Measurements from ENCODE around the gene PLIN1.

Gene PLIN1

GRCh38 chr15:89656116-89656815, 22.9 kb downstream of the PLIN1 start:
- ChIA-PET POLR2A (interaction anchor here (0.8 to 1.2 kb wide), 2 partner anchors 10 to 81 kb away, joined by 4 read pairs; partner anchors contain the start of gene TICRR), CTCF (interaction anchor here (3.4 kb wide), 1 partner anchor 9 kb away, joined by 12 read pairs; no protein-coding TSS in a partner anchor)
- no peak for TF ChIP-seq BHLHE40 (IDR thresholded peaks at IDR 0.05; ENCODE audit: borderline replicate concordance)
- TF ChIP-seq ARNT (IDR thresholded peaks at IDR 0.05): no peak
- no peak for TF ChIP-seq ELF4 (IDR thresholded peaks at IDR 0.05)
- TF ChIP-seq FOXM1 (IDR thresholded peaks at IDR 0.05; ENCODE audit: borderline replicate concordance): no peak
- no peak for TF ChIP-seq LEF1 (IDR thresholded peaks at IDR 0.05; ENCODE audit: borderline replicate concordance)
- TF ChIP-seq SP1 (IDR thresholded peaks at IDR 0.05): no peak
- no peak for TF ChIP-seq PKNOX1 (IDR thresholded peaks at IDR 0.05)
- no peak for TF ChIP-seq CTBP1 (IDR thresholded peaks at IDR 0.05; ENCODE audit: borderline replicate concordance)
- TF ChIP-seq TARDBP (IDR thresholded peaks at IDR 0.05): no peak
- TF ChIP-seq HDGF (IDR thresholded peaks at IDR 0.05; ENCODE audit: borderline replicate concordance): no peak
- no peak for DNase-seq (ENCODE audit: extremely low spot score)

GRCh38 chr15:89654847-89655805, 24.0 kb downstream of the PLIN1 start, which contains the start of gene KIF7:
Gene KIF7 (minus strand): TSS chr15:89655467. CDS start chr15:89652930, 2,537 bp downstream.
- TF ChIP-seq SUZ12 (IDR thresholded peaks at IDR 0.05): no peak
- no peak for TF ChIP-seq SP1 (IDR thresholded peaks at IDR 0.05)
- no peak for TF ChIP-seq NFRKB (IDR thresholded peaks at IDR 0.05)
- TF ChIP-seq CTBP1 (IDR thresholded peaks at IDR 0.05; ENCODE audit: borderline replicate concordance): no peak
- TF ChIP-seq FOXM1 (IDR thresholded peaks at IDR 0.05; ENCODE audit: borderline replicate concordance): peak; percentile 50; the same call in 1 of the 2 replicates
- no peak for TF ChIP-seq FOXK2 (IDR thresholded peaks at IDR 0.05)
- no peak for TF ChIP-seq TARDBP (IDR thresholded peaks at IDR 0.05)
- no peak for TF ChIP-seq FOXA1 (IDR thresholded peaks at IDR 0.05)
- no peak for TF ChIP-seq ARNT (IDR thresholded peaks at IDR 0.05)
- TF ChIP-seq HDGF (IDR thresholded peaks at IDR 0.05; ENCODE audit: borderline replicate concordance): no peak
- TF ChIP-seq ZNF384 (IDR thresholded peaks at IDR 0.05): no peak
- peak; percentile 42; the same call in 1 of the 2 replicates for TF ChIP-seq L3MBTL2 (conservative IDR thresholded peaks at IDR 0.05)
- TF ChIP-seq PKNOX1 (IDR thresholded peaks at IDR 0.05): peak; percentile 63
- no peak for TF ChIP-seq BHLHE40 (IDR thresholded peaks at IDR 0.05; ENCODE audit: borderline replicate concordance)
- TF ChIP-seq ELF4 (IDR thresholded peaks at IDR 0.05): no peak
- no peak for TF ChIP-seq LEF1 (IDR thresholded peaks at IDR 0.05; ENCODE audit: borderline replicate concordance)
- CTCF ChIA-PET: interaction anchor here (0.5 kb wide), 1 partner anchor 315 kb away, joined by 6 read pairs; no protein-coding TSS in a partner anchor
- peak; percentile 92 for DNase-seq (ENCODE audit: extremely low spot score)
- POLR2A ChIA-PET: interaction anchor here (1.3 to 1.6 kb wide), 2 partner anchors 10 to 13 kb away, joined by 4 to 5 read pairs; no protein-coding TSS in a partner anchor

GRCh38 chr15:89654301-89654761, 24.8 kb downstream of the PLIN1 start:
- DNase-seq (ENCODE audit: extremely low spot score): no peak
- CTCF ChIA-PET: interaction anchor here (0.5 kb wide), 1 partner anchor 316 kb away, joined by 6 read pairs; no protein-coding TSS in a partner anchor
- TF ChIP-seq ELF4 (IDR thresholded peaks at IDR 0.05): no peak
- TF ChIP-seq FOXK2 (IDR thresholded peaks at IDR 0.05): no peak
- TF ChIP-seq NFRKB (IDR thresholded peaks at IDR 0.05): no peak
- POLR2A ChIA-PET: interaction anchor here (1.3 to 1.6 kb wide), 2 partner anchors 11 to 14 kb away, joined by 4 to 5 read pairs; no protein-coding TSS in a partner anchor

GRCh38 chr15:89653578-89653977, 25.6 kb downstream of the PLIN1 start:
- ChIA-PET CTCF (no interaction called here), POLR2A (no interaction called here)
- TF ChIP-seq TARDBP (IDR thresholded peaks at IDR 0.05) (no peak), SP1 (IDR thresholded peaks at IDR 0.05) (no peak), FOXM1 (IDR thresholded peaks at IDR 0.05; ENCODE audit: borderline replicate concordance) (no peak), PKNOX1 (IDR thresholded peaks at IDR 0.05) (no peak), LEF1 (IDR thresholded peaks at IDR 0.05; ENCODE audit: borderline replicate concordance) (no peak), HDGF (IDR thresholded peaks at IDR 0.05; ENCODE audit: borderline replicate concordance) (no peak), L3MBTL2 (conservative IDR thresholded peaks at IDR 0.05) (no peak), SUZ12 (IDR thresholded peaks at IDR 0.05) (no peak), FOXA1 (IDR thresholded peaks at IDR 0.05) (no peak), ELF4 (IDR thresholded peaks at IDR 0.05) (no peak), CTBP1 (IDR thresholded peaks at IDR 0.05; ENCODE audit: borderline replicate concordance) (no peak), FOXK2 (IDR thresholded peaks at IDR 0.05) (no peak), BHLHE40 (IDR thresholded peaks at IDR 0.05; ENCODE audit: borderline replicate concordance) (no peak), NFRKB (IDR thresholded peaks at IDR 0.05) (no peak), ZNF384 (IDR thresholded peaks at IDR 0.05) (no peak)
- no peak for DNase-seq (ENCODE audit: extremely low spot score)

- POLR2A ChIA-PET: no interaction called here
- CTCF ChIA-PET: no interaction called here
- DNase-seq (ENCODE audit: extremely low spot score): no peak
Measured at GRCh38 chr15:89652666-89653065, 26.5 kb downstream of the PLIN1 start.

More at GRCh38 chr15:89652666-89653065, 26.5 kb downstream of the PLIN1 start:
- no peak for TF ChIP-seq HDGF (IDR thresholded peaks at IDR 0.05; ENCODE audit: borderline replicate concordance)
- TF ChIP-seq NFRKB (IDR thresholded peaks at IDR 0.05): no peak
- TF ChIP-seq FOXM1 (IDR thresholded peaks at IDR 0.05; ENCODE audit: borderline replicate concordance): no peak
- TF ChIP-seq SP1 (IDR thresholded peaks at IDR 0.05): no peak

Measured in HEK293T (cell line).